GM21576 (cell line): ENCODE data around the gene VPS26B.
"Not testable (repeated sequence)": the region's sequence is repeated elsewhere in the genome, so short reads cannot be mapped to it uniquely, and the experiment has no call there.

Experiments
- ATAC-seq: cut with Tn5 transposase; IDR thresholded peaks from one replicate; pipeline ENCODE4 v1.9.1; 2021; ENCODE audit warnings: mild to moderate bottlenecking, moderate library complexity; ENCODE audit not compliant: unreplicated experiment

Gene VPS26B

GRCh38 chr11:134255184-134255561, 30.7 kb downstream of the VPS26B start:
- not testable (repeated sequence) for ATAC-seq

GRCh38 chr11:134257101-134257500, 32.6 kb downstream of the VPS26B start:
- no peak for ATAC-seq

GRCh38 chr11:134258577-134258976, 34.1 kb downstream of the VPS26B start:
- ATAC-seq = no peak

GRCh38 chr11:134260503-134260902, 36.0 kb downstream of the VPS26B start:
- ATAC-seq = no peak

- ATAC-seq = no peak
Observed at GRCh38 chr11:134260983-134261382, 36.5 kb downstream of the VPS26B start.

GRCh38 chr11:134261626-134262488, 37.4 kb downstream of the VPS26B start:
- no peak for ATAC-seq

- ATAC-seq = no peak
Observed at GRCh38 chr11:134264966-134265764, 40.7 kb downstream of the VPS26B start.

GRCh38 chr11:134266440-134266839, 42.0 kb downstream of the VPS26B start:
- no peak for ATAC-seq

GRCh38 chr11:134266841-134267251, 42.4 kb downstream of the VPS26B start:
- no peak for ATAC-seq

GRCh38 chr11:134267461-134267860, 43.0 kb downstream of the VPS26B start:
- ATAC-seq = no peak

- ATAC-seq = no peak
Observed at GRCh38 chr11:134267966-134268365, 43.5 kb downstream of the VPS26B start.

GRCh38 chr11:134270250-134270714, 45.8 kb downstream of the VPS26B start:
- no peak for ATAC-seq

- ATAC-seq = no peak
Observed at GRCh38 chr11:134271978-134272377, 47.5 kb downstream of the VPS26B start.

- no peak for ATAC-seq
Observed at GRCh38 chr11:134272381-134273316, 48.2 kb downstream of the VPS26B start.

- ATAC-seq = no peak
Observed at GRCh38 chr11:134273317-134273712, 48.8 kb downstream of the VPS26B start.

GRCh38 chr11:134275188-134275533, 50.7 kb downstream of the VPS26B start:
- no peak for ATAC-seq

GRCh38 chr11:134275534-134276395, 51.3 kb downstream of the VPS26B start, which contains the start of gene GLB1L3:
TSS of gene GLB1L3 (plus strand) at chr11:134276379. CDS start at chr11:134276741, 362 bp downstream.
- peak; percentile 66 for ATAC-seq

- peak; percentile 19 for ATAC-seq
Observed at GRCh38 chr11:134276396-134277182, 52.1 kb downstream of the VPS26B start.
